DOHH2 (cell line): ENCODE measurements around the gene ACTMAP.

Source experiments
- H3F3A ChIP-seq: fragments of 200-600 bp; sonication (generic), shearing (Covaris generic); 2 replicates; pipeline ENCODE4 v1.6.0; 2016; ENCODE audit warnings: antibody characterized with exemption, mild to moderate bottlenecking; ENCODE audit not compliant: control insufficient read depth, insufficient read depth
- H3K27ac ChIP-seq: fragments of 200-600 bp; sonication (generic); 2 replicates; pipeline ENCODE4 v1.5.1; 2014; ENCODE audit warnings: low read depth, mild to moderate bottlenecking, low read length, moderate library complexity
- H3K27me3 ChIP-seq: fragments of 200-600 bp; sonication (generic); 2 replicates; pipeline ENCODE4 v1.6.1; 2014; ENCODE audit warnings: mild to moderate bottlenecking, low read length, mixed read lengths; ENCODE audit not compliant: control insufficient read depth
- H3K36me3 ChIP-seq: fragments of 200-600 bp; sonication (generic); 2 replicates; pipeline ENCODE4 v1.6.1; 2014; ENCODE audit warnings: mild to moderate bottlenecking, low read length, moderate library complexity, mixed read lengths; ENCODE audit not compliant: control insufficient read depth
- H3K4me1 ChIP-seq: fragments of 200-600 bp; sonication (generic); 2 replicates; pipeline ENCODE4 v1.6.1; 2014; ENCODE audit warnings: mild to moderate bottlenecking, low read length, mixed read lengths; ENCODE audit not compliant: control insufficient read depth
- H3K4me2 ChIP-seq: fragments of 200-600 bp; sonication (generic); 2 replicates; pipeline ENCODE4 v1.6.0; 2014; ENCODE audit warnings: mild to moderate bottlenecking, low read length, moderate library complexity
- H3K4me3 ChIP-seq: fragments of 200-600 bp; sonication (generic); 2 replicates; pipeline ENCODE4 v1.5.1; 2014; ENCODE audit warnings: mild to moderate bottlenecking, low read length, mixed read lengths
- H3K79me2 ChIP-seq: fragments of 200-600 bp; sonication (generic); 2 replicates; pipeline ENCODE4 v1.6.1; 2014; ENCODE audit warnings: mild to moderate bottlenecking, low read length, mixed read lengths; ENCODE audit not compliant: control insufficient read depth
- H3K9me2 ChIP-seq: fragments of 200-600 bp; sonication (generic); replicated peaks from 2 replicates; pipeline ENCODE4 v1.6.1; 2014; ENCODE audit warnings: mild to moderate bottlenecking, low read length, mixed read lengths; ENCODE audit not compliant: control insufficient read depth
- H3K9me3 ChIP-seq: fragments of 200-600 bp; sonication (generic); 2 replicates; pipeline ENCODE4 v1.6.1; 2014; ENCODE audit warnings: antibody characterized with exemption, low read length, mixed read lengths; ENCODE audit not compliant: control insufficient read depth, insufficient read depth
- H4K20me1 ChIP-seq: fragments of 200-600 bp; sonication (generic); 2 replicates; pipeline ENCODE4 v1.6.0; 2014; ENCODE audit warnings: low read depth, mild to moderate bottlenecking, antibody characterized with exemption, low read length, moderate library complexity; ENCODE audit not compliant: control insufficient read depth, insufficient read depth
- CTCF ChIP-seq: fragments of 200-600 bp; sonication (generic); IDR thresholded peaks from one replicate; pipeline ENCODE4 v1.5.1; 2014; ENCODE audit warnings: antibody characterized with exemption, mild to moderate bottlenecking, low read depth, low read length; ENCODE audit not compliant: poor library complexity, severe bottlenecking
- EZH2phosphoT487 ChIP-seq: fragments of 200-600 bp; sonication (generic); IDR thresholded peaks from 2 replicates; pipeline ENCODE4 v1.6.1; 2017; ENCODE audit warnings: borderline replicate concordance, mild to moderate bottlenecking, antibody characterized with exemption, low read length, moderate library complexity, mixed read lengths

The ACTMAP gene

DNA sequence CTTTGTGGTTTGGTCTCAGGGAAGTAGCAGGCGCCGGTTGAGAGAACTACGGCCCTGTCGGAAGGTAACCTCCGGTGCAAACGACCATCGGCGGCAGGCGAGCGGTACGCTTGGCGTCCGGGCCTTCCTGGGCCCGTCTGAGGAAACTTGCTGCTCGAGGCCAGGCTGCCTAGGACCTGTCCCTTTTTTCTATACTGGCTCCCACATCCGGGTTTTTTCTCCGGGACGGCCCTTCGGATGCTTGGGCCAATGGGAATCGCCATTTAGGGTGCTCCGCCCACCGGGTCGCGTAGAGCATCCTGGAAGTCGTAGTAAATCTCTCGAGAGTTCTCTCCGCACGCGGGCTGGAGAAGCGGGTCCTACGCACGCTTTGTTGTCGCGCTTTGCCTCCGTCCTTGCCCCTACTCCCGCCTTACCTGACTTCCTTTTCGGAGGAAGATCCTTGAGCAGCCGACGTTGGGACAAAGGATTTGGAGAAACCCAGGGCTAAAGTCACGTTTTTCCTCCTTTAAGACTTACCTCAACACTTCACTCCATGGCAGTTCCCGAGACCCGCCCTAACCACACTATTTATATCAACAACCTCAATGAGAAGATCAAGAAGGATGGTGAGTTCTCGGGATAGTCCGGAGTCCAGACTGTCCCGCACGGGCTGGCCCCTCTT lies 729 bp upstream of the ACTMAP start, which contains the start of gene SNRPA:
TSS of gene SNRPA (plus strand) at position 330 of the 664 bp plus-strand sequence. CDS start at position 536, 206 bp downstream.
- H3F3A ChIP-seq = no peaks in the 10 kb centered on the region
- H3K36me3 ChIP-seq = peaks cover 53% of the 10 kb centered on the region
- peaks cover 53% of the 10 kb centered on the region for H3K4me1 ChIP-seq
- peaks cover 24% of the 10 kb centered on the region for H4K20me1 ChIP-seq
- TF ChIP-seq EZH2phosphoT487 (no peak), CTCF (no peak)
- H3K79me2 ChIP-seq = peaks cover 75% of the 10 kb centered on the region
- peak within 1 kb of the TSS; percentile 81 for H3K27ac ChIP-seq
- H3K9me3 ChIP-seq = no peaks in the 10 kb centered on the region
- no peaks in the 10 kb centered on the region for H3K9me2 ChIP-seq
- no peaks in the 10 kb centered on the region for H3K27me3 ChIP-seq
- peak within 1 kb of the TSS; percentile 96 for H3K4me3 ChIP-seq
- H3K4me2 ChIP-seq = peak within 1 kb of the TSS; percentile 93

DNA sequence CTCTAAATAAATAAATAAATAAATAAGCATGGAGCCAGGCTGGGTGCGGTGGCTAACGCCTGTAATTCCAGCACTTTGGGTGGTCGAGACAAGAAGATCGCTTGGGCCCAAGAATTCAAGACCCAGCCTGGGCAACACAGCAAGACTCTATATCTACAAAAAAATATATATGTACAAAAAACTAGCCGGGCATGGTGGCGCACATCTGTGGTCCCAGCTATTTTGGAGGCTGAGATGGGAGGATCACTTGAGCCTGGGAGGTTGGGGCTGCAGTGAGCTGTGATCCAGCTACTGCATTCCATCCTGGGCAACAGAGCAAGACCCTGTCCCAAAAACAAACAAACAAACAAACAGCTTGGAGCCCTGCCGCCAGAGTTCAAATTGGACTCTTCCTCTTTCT lies 2.7 kb downstream of the ACTMAP start:
- Histone ChIP-seq H4K20me1 (peaks cover 2% of the 10 kb centered on the region; the same call in 1 of the 2 replicates), H3K79me2 (peaks cover 40% of the 10 kb centered on the region), H3K4me3 (no peak overlapping the region), H3K9me3 (no peaks in the 10 kb centered on the region), H3K27me3 (no peaks in the 10 kb centered on the region), H3K27ac (no peak overlapping the region), H3K4me2 (peak overlapping the region; percentile 93; the same call in 1 of the 2 replicates), H3K9me2 (no peaks in the 10 kb centered on the region), H3F3A (no peaks in the 10 kb centered on the region), H3K36me3 (peaks cover 25% of the 10 kb centered on the region), H3K4me1 (peaks cover 25% of the 10 kb centered on the region)
- TF ChIP-seq EZH2phosphoT487 = no peak
- TF ChIP-seq CTCF = no peak

DNA sequence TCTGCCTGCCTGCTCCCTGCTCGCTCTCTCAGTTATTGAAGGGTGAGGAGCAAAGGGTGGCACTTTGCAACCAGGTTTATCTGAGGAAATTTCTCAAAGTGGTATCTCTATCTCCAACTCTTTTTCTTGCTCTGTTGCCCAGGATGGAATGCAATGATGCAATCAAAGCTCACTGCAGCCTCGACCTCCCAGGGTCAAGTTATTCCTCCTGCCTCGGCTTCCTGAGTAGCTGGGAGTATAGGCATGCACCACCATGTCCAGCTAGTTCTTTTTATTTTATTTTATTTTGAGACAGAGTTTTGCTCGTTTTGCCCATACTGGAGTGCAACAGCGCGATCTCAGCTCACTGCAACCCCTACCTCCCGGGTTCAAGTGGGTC lies 4.9 kb downstream of the ACTMAP start:
- TF ChIP-seq EZH2phosphoT487 = no peak
- no peak for TF ChIP-seq CTCF
- peaks cover 22% of the 10 kb centered on the region for H3K4me1 ChIP-seq
- no peak overlapping the region for H3K27ac ChIP-seq
- no peaks in the 10 kb centered on the region for H3F3A ChIP-seq
- no peaks in the 10 kb centered on the region for H3K9me2 ChIP-seq
- H4K20me1 ChIP-seq = no peaks in the 10 kb centered on the region
- no peak overlapping the region for H3K4me3 ChIP-seq
- no peaks in the 10 kb centered on the region for H3K9me3 ChIP-seq
- H3K79me2 ChIP-seq = peaks cover 24% of the 10 kb centered on the region
- H3K36me3 ChIP-seq = peaks cover 10% of the 10 kb centered on the region; the same call in 1 of the 2 replicates
- H3K27me3 ChIP-seq = no peaks in the 10 kb centered on the region
- H3K4me2 ChIP-seq = no peak overlapping the region
